SK-N-SH treated with all-trans-retinoic acid at 6 μM for 48 hours (cell line): ENCODE data around the gene CHST12.

Experiments used
- BACH2 ChIP-seq: fragments of 250-450 bp; sonication (Bioruptor Pico); IDR thresholded peaks from 2 replicates; pipeline ENCODE4 v1.9.0; 2021; ENCODE audit warnings: mild to moderate bottlenecking, borderline replicate concordance
- OSR1 ChIP-seq: fragments of 250-450 bp; sonication (Bioruptor Pico); IDR thresholded peaks from 2 replicates; pipeline ENCODE4 v1.8.0; 2022; ENCODE audit warnings: moderate library complexity, mild to moderate bottlenecking, inconsistent platforms
- RARB ChIP-seq: fragments of 250-450 bp; sonication (Bioruptor Pico); IDR thresholded peaks from 2 replicates; pipeline ENCODE4 v1.8.0; 2021; ENCODE audit warnings: mild to moderate bottlenecking, moderate library complexity
- TCF4 ChIP-seq: fragments of 250-450 bp; sonication (Bioruptor Pico); IDR thresholded peaks from 2 replicates; pipeline ENCODE4 v1.8.0; 2021; ENCODE audit warnings: mild to moderate bottlenecking, moderate library complexity, borderline replicate concordance
- ZC3H10 ChIP-seq: fragments of 250-450 bp; sonication (Bioruptor Pico); IDR thresholded peaks from 2 replicates; pipeline ENCODE4 v1.5.1; 2021; ENCODE audit warnings: mild to moderate bottlenecking, moderate library complexity
- ZFP3 ChIP-seq: fragments of 250-450 bp; sonication (Bioruptor Pico); IDR thresholded peaks from 2 replicates; pipeline ENCODE4 v1.5.0; 2020; ENCODE audit warnings: mild to moderate bottlenecking, moderate library complexity
- ZFP30 ChIP-seq: fragments of 450-650 bp; formaldehyde crosslinking; IDR thresholded peaks from 2 replicates; pipeline ENCODE4 v1.5.0; 2022; ENCODE audit warnings: mild to moderate bottlenecking, moderate library complexity
- ZNF565 ChIP-seq: fragments of 450-650 bp; formaldehyde crosslinking; conservative IDR thresholded peaks from 2 replicates; pipeline ENCODE4 v1.5.0; 2020; ENCODE audit warnings: low read depth, mild to moderate bottlenecking, moderate library complexity
- TF ChIP-seq, protein P1 (sequence below): fragments of 250-450 bp; sonication (Bioruptor Pico); IDR thresholded peaks from 2 replicates; pipeline ENCODE4 v1.5.1; 2020; ENCODE audit warnings: low read depth, mild to moderate bottlenecking, moderate library complexity
- TF ChIP-seq, protein P2 (sequence below): fragments of 250-450 bp; sonication (Bioruptor Pico); IDR thresholded peaks from 2 replicates; pipeline ENCODE4 v1.8.0; 2020; ENCODE audit warnings: mild to moderate bottlenecking, moderate library complexity, borderline replicate concordance
- TF ChIP-seq, protein P3 (sequence below): fragments of 250-450 bp; sonication (Bioruptor Pico); IDR thresholded peaks from 2 replicates; pipeline ENCODE4 v1.5.1; 2021; ENCODE audit warnings: mild to moderate bottlenecking, moderate library complexity
- TF ChIP-seq, protein P4 (sequence below): fragments of 250-450 bp; sonication (Bioruptor Pico); IDR thresholded peaks from 2 replicates; pipeline ENCODE4 v1.8.0; 2021; ENCODE audit warnings: low read depth, mild to moderate bottlenecking, moderate library complexity, borderline replicate concordance

DNA sequence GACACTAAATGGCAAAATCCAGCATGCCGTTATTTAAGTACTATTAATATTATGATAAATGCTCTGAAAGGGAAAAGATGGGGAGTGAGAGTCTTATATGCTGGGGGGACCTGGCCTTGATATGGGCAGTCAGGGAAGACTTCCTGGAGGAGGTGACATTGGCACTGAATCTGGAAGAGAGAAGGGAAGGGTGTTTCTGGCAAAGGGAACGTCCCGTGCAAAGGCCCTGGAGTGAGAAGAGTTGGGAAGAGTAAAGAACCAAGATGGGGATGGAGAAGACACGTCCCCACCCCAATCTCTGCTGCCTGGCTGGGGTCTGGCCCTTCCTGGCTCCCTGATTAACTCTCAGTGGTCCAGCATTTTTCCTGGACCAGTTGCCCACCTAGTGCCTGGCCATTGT lies 77.8 kb downstream of the CHST12 start:
- TF ChIP-seq, protein P1, sequence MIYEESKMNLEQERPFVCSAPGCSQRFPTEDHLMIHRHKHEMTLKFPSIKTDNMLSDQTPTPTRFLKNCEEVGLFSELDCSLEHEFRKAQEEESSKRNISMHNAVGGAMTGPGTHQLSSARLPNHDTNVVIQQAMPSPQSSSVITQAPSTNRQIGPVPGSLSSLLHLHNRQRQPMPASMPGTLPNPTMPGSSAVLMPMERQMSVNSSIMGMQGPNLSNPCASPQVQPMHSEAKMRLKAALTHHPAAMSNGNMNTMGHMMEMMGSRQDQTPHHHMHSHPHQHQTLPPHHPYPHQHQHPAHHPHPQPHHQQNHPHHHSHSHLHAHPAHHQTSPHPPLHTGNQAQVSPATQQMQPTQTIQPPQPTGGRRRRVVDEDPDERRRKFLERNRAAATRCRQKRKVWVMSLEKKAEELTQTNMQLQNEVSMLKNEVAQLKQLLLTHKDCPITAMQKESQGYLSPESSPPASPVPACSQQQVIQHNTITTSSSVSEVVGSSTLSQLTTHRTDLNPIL (CRISPR knock-in tag), result no peak
- TF ChIP-seq ZFP3 (CRISPR knock-in tag), result no peak
- no peak for TF ChIP-seq ZNF565 (CRISPR knock-in tag)
- no peak for TF ChIP-seq BACH2
- TF ChIP-seq, protein P2, sequence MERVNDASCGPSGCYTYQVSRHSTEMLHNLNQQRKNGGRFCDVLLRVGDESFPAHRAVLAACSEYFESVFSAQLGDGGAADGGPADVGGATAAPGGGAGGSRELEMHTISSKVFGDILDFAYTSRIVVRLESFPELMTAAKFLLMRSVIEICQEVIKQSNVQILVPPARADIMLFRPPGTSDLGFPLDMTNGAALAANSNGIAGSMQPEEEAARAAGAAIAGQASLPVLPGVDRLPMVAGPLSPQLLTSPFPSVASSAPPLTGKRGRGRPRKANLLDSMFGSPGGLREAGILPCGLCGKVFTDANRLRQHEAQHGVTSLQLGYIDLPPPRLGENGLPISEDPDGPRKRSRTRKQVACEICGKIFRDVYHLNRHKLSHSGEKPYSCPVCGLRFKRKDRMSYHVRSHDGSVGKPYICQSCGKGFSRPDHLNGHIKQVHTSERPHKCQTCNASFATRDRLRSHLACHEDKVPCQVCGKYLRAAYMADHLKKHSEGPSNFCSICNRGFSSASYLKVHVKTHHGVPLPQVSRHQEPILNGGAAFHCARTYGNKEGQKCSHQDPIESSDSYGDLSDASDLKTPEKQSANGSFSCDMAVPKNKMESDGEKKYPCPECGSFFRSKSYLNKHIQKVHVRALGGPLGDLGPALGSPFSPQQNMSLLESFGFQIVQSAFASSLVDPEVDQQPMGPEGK (CRISPR knock-in tag), result no peak
- TF ChIP-seq OSR1, result no peak
- TF ChIP-seq, protein P3, sequence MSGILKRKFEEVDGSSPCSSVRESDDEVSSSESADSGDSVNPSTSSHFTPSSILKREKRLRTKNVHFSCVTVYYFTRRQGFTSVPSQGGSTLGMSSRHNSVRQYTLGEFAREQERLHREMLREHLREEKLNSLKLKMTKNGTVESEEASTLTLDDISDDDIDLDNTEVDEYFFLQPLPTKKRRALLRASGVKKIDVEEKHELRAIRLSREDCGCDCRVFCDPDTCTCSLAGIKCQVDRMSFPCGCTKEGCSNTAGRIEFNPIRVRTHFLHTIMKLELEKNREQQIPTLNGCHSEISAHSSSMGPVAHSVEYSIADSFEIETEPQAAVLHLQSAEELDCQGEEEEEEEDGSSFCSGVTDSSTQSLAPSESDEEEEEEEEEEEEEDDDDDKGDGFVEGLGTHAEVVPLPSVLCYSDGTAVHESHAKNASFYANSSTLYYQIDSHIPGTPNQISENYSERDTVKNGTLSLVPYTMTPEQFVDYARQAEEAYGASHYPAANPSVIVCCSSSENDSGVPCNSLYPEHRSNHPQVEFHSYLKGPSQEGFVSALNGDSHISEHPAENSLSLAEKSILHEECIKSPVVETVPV (CRISPR knock-in tag), result no peak
- TF ChIP-seq, protein P4, sequence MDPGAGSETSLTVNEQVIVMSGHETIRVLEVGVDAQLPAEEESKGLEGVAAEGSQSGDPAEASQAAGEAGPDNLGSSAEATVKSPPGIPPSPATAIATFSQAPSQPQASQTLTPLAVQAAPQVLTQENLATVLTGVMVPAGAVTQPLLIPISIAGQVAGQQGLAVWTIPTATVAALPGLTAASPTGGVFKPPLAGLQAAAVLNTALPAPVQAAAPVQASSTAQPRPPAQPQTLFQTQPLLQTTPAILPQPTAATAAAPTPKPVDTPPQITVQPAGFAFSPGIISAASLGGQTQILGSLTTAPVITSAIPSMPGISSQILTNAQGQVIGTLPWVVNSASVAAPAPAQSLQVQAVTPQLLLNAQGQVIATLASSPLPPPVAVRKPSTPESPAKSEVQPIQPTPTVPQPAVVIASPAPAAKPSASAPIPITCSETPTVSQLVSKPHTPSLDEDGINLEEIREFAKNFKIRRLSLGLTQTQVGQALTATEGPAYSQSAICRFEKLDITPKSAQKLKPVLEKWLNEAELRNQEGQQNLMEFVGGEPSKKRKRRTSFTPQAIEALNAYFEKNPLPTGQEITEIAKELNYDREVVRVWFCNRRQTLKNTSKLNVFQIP (CRISPR knock-in tag), result no peak
- TF ChIP-seq RARB, result no peak
- TF ChIP-seq ZC3H10, result no peak
- TF ChIP-seq TCF4 (CRISPR knock-in tag), result no peak
- TF ChIP-seq ZFP30 (CRISPR knock-in tag), result no peak
